ENCODE results near the gene FKBP1A. TPM values are rescaled to one million over a fixed set of nuclear protein-coding genes. Genes with fewer than 3 reads are reported as not detected.
A peak's percentile ranks its signal among the peaks of the same experiment; 100 is the strongest.

Gene FKBP1A
- total and polyA plus RNA-seq, 2 of the 4 experiments (the other 2 are of a cell fraction): 120 to 528 TPM

DNA sequence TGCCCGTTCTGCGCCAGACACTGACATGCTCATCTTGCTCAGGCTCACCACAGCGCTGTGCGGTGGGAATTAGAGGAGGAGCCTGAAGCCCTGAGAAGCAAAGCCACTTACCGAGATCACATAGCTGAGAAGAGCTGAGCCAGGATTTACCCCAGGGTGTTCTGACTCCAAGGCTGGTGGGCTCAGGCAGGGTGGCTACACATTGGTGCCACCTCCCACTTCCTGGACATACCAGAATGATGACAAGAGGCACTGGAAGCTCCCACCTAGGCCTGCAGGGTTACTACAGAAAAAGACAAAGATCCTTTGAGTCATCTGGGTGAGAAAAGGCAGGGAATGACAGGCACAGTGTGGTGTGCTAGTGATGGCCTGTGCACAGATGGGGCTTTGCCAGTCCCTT lies 24.4 kb upstream of the FKBP1A start:
- H2BK20ac ChIP-seq (ENCODE audit: low read depth, low read length): peak overlapping the region; percentile 62; the same call in 1 of the 2 replicates
- H3K56ac ChIP-seq (ENCODE audit: extremely low read depth, insufficient read depth, low read length): no peak overlapping the region
- no peak overlapping the region; the same call in 1 of the 2 replicates for H3K27ac ChIP-seq (ENCODE audit: insufficient read depth, low read length)
- H3K4me1 ChIP-seq (ENCODE audit: control insufficient read depth, insufficient read depth, low read length): peaks cover 4% of the 10 kb centered on the region; the same call in 1 of the 2 replicates
- intact Hi-C loops (cut with micrococcal nuclease) (no loop called here), in situ Hi-C loops (cut with MboI; ENCODE audit: low sequenced_read_pairs) (no loop called here), dilution Hi-C loops (cut with HindIII; ENCODE audit: low sequenced_read_pairs, unreplicated experiment) (no loop called here)
- H2BK5ac ChIP-seq (ENCODE audit: low read depth, low read length, poor library complexity, severe bottlenecking): peak overlapping the region; percentile 50
- no peaks in the 10 kb centered on the region for H3K9me3 ChIP-seq (ENCODE audit: control insufficient read depth, insufficient read depth, low read length)
- BruUV-seq (replicated peaks): no TSS peak
- no peaks in the 10 kb centered on the region for H3K27me3 ChIP-seq (ENCODE audit: control insufficient read depth, insufficient read depth, low read length)
- H2AK5ac ChIP-seq (ENCODE audit: low read depth, low read length): peak overlapping the region; percentile 76
- H2AFZ ChIP-seq (replicated peaks; ENCODE audit: low read length, poor library complexity): peak overlapping the region; percentile 74
- WGBS, 2 experiments (ENCODE audit: extremely low coverage in 2 of 2, insufficient read length in 1 of 2): 70% methylated on average over 2 of the region's 5 CpGs; no CpG with 5 or more reads in 1 of the 2 experiments
- H3K14ac ChIP-seq (replicated peaks; ENCODE audit: low read depth, low read length): peak overlapping the region; percentile 29
- POLR2A ChIA-PET (ENCODE audit: unreplicated experiment): no interaction called here
- H3K4me2 ChIP-seq (ENCODE audit: low read depth, low read length): no peak overlapping the region
- no peak overlapping the region for H3K18ac ChIP-seq (ENCODE audit: low read depth, low read length)
- H3K23ac ChIP-seq (ENCODE audit: low read depth, low read length): no peak overlapping the region
- TF ChIP-seq MAZ (IDR thresholded peaks at IDR 0.05; ENCODE audit: borderline replicate concordance, low read depth, low read length) (no peak), CEBPB (IDR thresholded peaks at IDR 0.05; ENCODE audit: low read depth, low read length) (no peak), RAD21 (IDR thresholded peaks at IDR 0.05; ENCODE audit: low read length) (no peak), FOS (IDR thresholded peaks at IDR 0.05; ENCODE audit: low read depth, low read length) (no peak), BHLHE40 (IDR thresholded peaks at IDR 0.05; ENCODE audit: low read depth, low read length) (no peak)
- TF ChIP-seq, protein P1, sequence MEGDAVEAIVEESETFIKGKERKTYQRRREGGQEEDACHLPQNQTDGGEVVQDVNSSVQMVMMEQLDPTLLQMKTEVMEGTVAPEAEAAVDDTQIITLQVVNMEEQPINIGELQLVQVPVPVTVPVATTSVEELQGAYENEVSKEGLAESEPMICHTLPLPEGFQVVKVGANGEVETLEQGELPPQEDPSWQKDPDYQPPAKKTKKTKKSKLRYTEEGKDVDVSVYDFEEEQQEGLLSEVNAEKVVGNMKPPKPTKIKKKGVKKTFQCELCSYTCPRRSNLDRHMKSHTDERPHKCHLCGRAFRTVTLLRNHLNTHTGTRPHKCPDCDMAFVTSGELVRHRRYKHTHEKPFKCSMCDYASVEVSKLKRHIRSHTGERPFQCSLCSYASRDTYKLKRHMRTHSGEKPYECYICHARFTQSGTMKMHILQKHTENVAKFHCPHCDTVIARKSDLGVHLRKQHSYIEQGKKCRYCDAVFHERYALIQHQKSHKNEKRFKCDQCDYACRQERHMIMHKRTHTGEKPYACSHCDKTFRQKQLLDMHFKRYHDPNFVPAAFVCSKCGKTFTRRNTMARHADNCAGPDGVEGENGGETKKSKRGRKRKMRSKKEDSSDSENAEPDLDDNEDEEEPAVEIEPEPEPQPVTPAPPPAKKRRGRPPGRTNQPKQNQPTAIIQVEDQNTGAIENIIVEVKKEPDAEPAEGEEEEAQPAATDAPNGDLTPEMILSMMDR (conservative IDR thresholded peaks at IDR 0.05; ENCODE audit: low read depth, low read length): no peak
- TF ChIP-seq, protein P2, sequence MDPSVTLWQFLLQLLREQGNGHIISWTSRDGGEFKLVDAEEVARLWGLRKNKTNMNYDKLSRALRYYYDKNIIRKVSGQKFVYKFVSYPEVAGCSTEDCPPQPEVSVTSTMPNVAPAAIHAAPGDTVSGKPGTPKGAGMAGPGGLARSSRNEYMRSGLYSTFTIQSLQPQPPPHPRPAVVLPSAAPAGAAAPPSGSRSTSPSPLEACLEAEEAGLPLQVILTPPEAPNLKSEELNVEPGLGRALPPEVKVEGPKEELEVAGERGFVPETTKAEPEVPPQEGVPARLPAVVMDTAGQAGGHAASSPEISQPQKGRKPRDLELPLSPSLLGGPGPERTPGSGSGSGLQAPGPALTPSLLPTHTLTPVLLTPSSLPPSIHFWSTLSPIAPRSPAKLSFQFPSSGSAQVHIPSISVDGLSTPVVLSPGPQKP (IDR thresholded peaks at IDR 0.05; ENCODE audit: borderline replicate concordance, low read depth, low read length): no peak
- H3K4me3 ChIP-seq (ENCODE audit: insufficient read depth, low read depth, low read length): no peak overlapping the region
- H3K4ac ChIP-seq (ENCODE audit: low read depth, low read length): peak overlapping the region; percentile 77
- H2BK15ac ChIP-seq (ENCODE audit: low read depth, low read length): peak overlapping the region; percentile 38; the same call in 1 of the 3 replicates
- peak overlapping the region; percentile 12 to 74; a peak in 3 of 4 replicates for H4K8ac ChIP-seq (ENCODE audit: low read depth in 2 of 2, low read length in 2 of 2)
- H4K91ac ChIP-seq (ENCODE audit: insufficient read depth, low read depth, low read length): peak overlapping the region; percentile 32; the same call in 1 of the 2 replicates
- peak overlapping the region; percentile 22 for H2AK9ac ChIP-seq (replicated peaks; ENCODE audit: low read depth, low read length, poor library complexity)
- peak; percentile 49 for DNase-seq
- no peak overlapping the region for H4K5ac ChIP-seq (ENCODE audit: low read depth, low read length)
- no peaks in the 10 kb centered on the region for H3K36me3 ChIP-seq (ENCODE audit: control insufficient read depth, insufficient read depth, low read length)
- H2BK120ac ChIP-seq (ENCODE audit: low read depth, low read length): peak overlapping the region; percentile 88; the same call in 1 of the 2 replicates
- no peak overlapping the region for H3K9ac ChIP-seq (ENCODE audit: low read depth, low read length)
- no peaks in the 10 kb centered on the region for H4K20me1 ChIP-seq (ENCODE audit: insufficient read depth, low read length)
- peaks cover 0 to 10% of the 10 kb centered on the region in 2 experiments; a peak in 1 of 4 replicates for H3K79me1 ChIP-seq (ENCODE audit: low read depth in 1 of 2, low read length in 2 of 2)
- CTCF ChIA-PET: interaction anchor here (1.0 to 1.4 kb wide), 3 partner anchors 9 to 104 kb away, joined by 3 to 4 read pairs (median 3); partner anchors contain the start of gene NSFL1C
- peak; percentile 10 for ATAC-seq (ENCODE audit: low read depth)
- peaks cover 19% of the 10 kb centered on the region for H3K9me1 ChIP-seq (ENCODE audit: insufficient read depth, low read length)
